ENCODE measurements around the gene NECTIN3. TPM values are rescaled to one million over a fixed set of nuclear protein-coding genes. Genes with fewer than 3 reads are reported as not detected.

The NECTIN3 gene
- total RNA-seq, 4 donors from 2014 or later: 27.1 to 40.2 (median 29.1) TPM

GRCh38 chr3:111194048-111194447 lies 122.4 kb downstream of the NECTIN3 start:
- Histone ChIP-seq H3K4me3 (no peak overlapping the region), H3K4me1 (no peaks in the 10 kb centered on the region), H3K9me3 (no peaks in the 10 kb centered on the region), H3K27me3 (no peaks in the 10 kb centered on the region), H3K27ac (no peak overlapping the region), H3K36me3 (peaks cover 0 to 44% (median 0%) of the 10 kb centered on the region in 3 donors)
- DNase-seq (ENCODE audit: low spot score in 2 of 2): no peak
- TF ChIP-seq POLR2A (IDR thresholded peaks at IDR 0.05) (no peak), CTCF (IDR thresholded peaks at IDR 0.05) (no peak), EP300 (IDR thresholded peaks at IDR 0.05) (no peak)
- 96 to 98% methylated on average over 1 of the region's 1 CpG for WGBS, 2 donors

GRCh38 chr3:111197485-111197884 lies 125.9 kb downstream of the NECTIN3 start:
- TF ChIP-seq EP300 (IDR thresholded peaks at IDR 0.05) (no peak), POLR2A (IDR thresholded peaks at IDR 0.05) (no peak), CTCF (IDR thresholded peaks at IDR 0.05) (no peak)
- Histone ChIP-seq H3K36me3 (peaks cover 0 to 27% (median 0%) of the 10 kb centered on the region in 3 donors), H3K27me3 (no peaks in the 10 kb centered on the region), H3K4me1 (no peaks in the 10 kb centered on the region), H3K4me3 (no peak overlapping the region), H3K9me3 (no peaks in the 10 kb centered on the region), H3K27ac (no peak overlapping the region)
- no peak for DNase-seq (ENCODE audit: low spot score in 2 of 2)
- 55 to 62% methylated on average over 3 of the region's 3 CpGs for WGBS, 2 donors

GRCh38 chr3:111200027-111200426 lies 128.4 kb downstream of the NECTIN3 start:
- TF ChIP-seq POLR2A (IDR thresholded peaks at IDR 0.05) (no peak), CTCF (IDR thresholded peaks at IDR 0.05) (no peak), EP300 (IDR thresholded peaks at IDR 0.05) (no peak)
- no peak overlapping the region for H3K27ac ChIP-seq
- no peaks in the 10 kb centered on the region for H3K4me1 ChIP-seq
- DNase-seq (ENCODE audit: low spot score in 2 of 2): no peak
- H3K4me3 ChIP-seq: no peak overlapping the region
- H3K27me3 ChIP-seq: no peaks in the 10 kb centered on the region
- peaks cover 0 to 8% (median 0%) of the 10 kb centered on the region in 3 donors for H3K36me3 ChIP-seq
- H3K9me3 ChIP-seq: no peaks in the 10 kb centered on the region

GRCh38 chr3:111210003-111210711 lies 138.5 kb downstream of the NECTIN3 start:
- TF ChIP-seq POLR2A (IDR thresholded peaks at IDR 0.05) (no peak), EP300 (IDR thresholded peaks at IDR 0.05) (no peak), CTCF (IDR thresholded peaks at IDR 0.05) (no peak)
- Histone ChIP-seq H3K4me3 (no peak overlapping the region), H3K27me3 (no peaks in the 10 kb centered on the region), H3K4me1 (no peaks in the 10 kb centered on the region), H3K36me3 (no peaks in the 10 kb centered on the region), H3K27ac (no peak overlapping the region), H3K9me3 (no peaks in the 10 kb centered on the region)
- 52 to 59% methylated on average over 1 of the region's 1 CpG for WGBS, 2 donors
- DNase-seq (ENCODE audit: low spot score in 2 of 2): no peak

- TF ChIP-seq EP300 (IDR thresholded peaks at IDR 0.05) (no peak), POLR2A (IDR thresholded peaks at IDR 0.05) (no peak), CTCF (IDR thresholded peaks at IDR 0.05) (no peak)
- H3K4me1 ChIP-seq: no peaks in the 10 kb centered on the region
- DNase-seq (ENCODE audit: low spot score in 2 of 2): no peak
- H3K27ac ChIP-seq: no peak overlapping the region
- H3K36me3 ChIP-seq: no peaks in the 10 kb centered on the region
- no peak overlapping the region for H3K4me3 ChIP-seq
- no peaks in the 10 kb centered on the region for H3K27me3 ChIP-seq
- no peaks in the 10 kb centered on the region for H3K9me3 ChIP-seq
- WGBS, 2 donors: 87 to 91% methylated on average over 3 of the region's 3 CpGs
Observed at GRCh38 chr3:111210866-111211564, 139.4 kb downstream of the NECTIN3 start.

Data from tibial nerve (tissue), 4 donors.